Endothelial cell of umbilical vein (primary cell): ENCODE measurements around the gene MAX. TPM values are rescaled to one million over a fixed set of nuclear protein-coding genes. Genes with fewer than 3 reads are reported as not detected.

ENCODE experiments used
- BruUV-seq: library from RNA; stranded (reverse); fragments of 400-500 nt; replicated peaks from 2 replicates; lab custom pipeline; 2021; lab: Mats Ljungman, UMichigan
- CTCF ChIA-PET: fragments of 300-600, 350-600 bp; sonication (Branson Sonifier 250); formaldehyde crosslinking; loops from one replicate; lab custom pipeline; 2021; ENCODE audit warnings: antibody characterized with exemption, inconsistent platforms; lab: Charles Lee
- POLR2A ChIA-PET: fragments of 300-600, 350-600 bp; sonication (Branson Sonifier 250); formaldehyde crosslinking; loops from one replicate; lab custom pipeline; 2021; ENCODE audit warnings: antibody characterized with exemption, inconsistent platforms; lab: Charles Lee
- DNase-seq: peaks from one replicate; pipeline ENCODE4 v3.0.0-alpha.2; 2011; ENCODE audit warnings: low read depth, low spot score
- FAIRE-seq: peaks from 2 replicates; lab custom pipeline; 2011; peaks lifted over from hg19 to GRCh38; lab: Jason Lieb, UNC
- H2AFZ ChIP-seq: 2 replicates; pipeline ENCODE4 v1.6.0; 2012; ENCODE audit warnings: low read depth, low read length, control low read depth, inconsistent platforms
- H3K27ac ChIP-seq: 2 replicates; pipeline ENCODE4 v1.5.1; 2011; ENCODE audit warnings: low read depth, mild to moderate bottlenecking, control low read depth, low read length, moderate library complexity; ENCODE audit not compliant: insufficient read depth
- H3K27me3 ChIP-seq, 2 experiments: 2 replicates each; pipeline versions ENCODE4 v1.6.0 to v1.6.1; 2011; ENCODE audit warnings: low read length in 2 of 2, mixed read lengths in 1 of 2; ENCODE audit not compliant: control insufficient read depth in 2 of 2, insufficient read depth in 2 of 2
- H3K36me3 ChIP-seq, 2 experiments: 2 replicates in 1 of 2; 3 replicates in 1 of 2; pipeline ENCODE4 v1.5.1; 2011; ENCODE audit warnings: low read length in 2 of 2, mild to moderate bottlenecking in 1 of 2, moderate library complexity in 1 of 2; ENCODE audit not compliant: control insufficient read depth in 2 of 2, insufficient read depth in 2 of 2; ENCODE audit errors: extremely low read depth in 1 of 2
- H3K4me1 ChIP-seq: 3 replicates; pipeline ENCODE4 v1.5.1; 2011; ENCODE audit warnings: mild to moderate bottlenecking, low read length; ENCODE audit not compliant: control insufficient read depth, insufficient read depth; ENCODE audit errors: extremely low read depth
- H3K4me2 ChIP-seq: 2 replicates; pipeline ENCODE4 v1.6.1; 2011; ENCODE audit warnings: low read length, control low read depth, mixed read lengths; ENCODE audit not compliant: insufficient read depth
- H3K4me3 ChIP-seq, 3 experiments: fragments of 200-600 bp in 1 of 3; sonication (generic), shearing (Covaris generic) in 1 of 3; replicated peaks in 1 of 3; 2 replicates each; pipeline ENCODE4 v1.5.1; 2011 to 2016; ENCODE audit warnings: control low read depth in 3 of 3, low read length in 3 of 3, mild to moderate bottlenecking in 2 of 3, inconsistent platforms in 1 of 3, low read depth in 1 of 3, moderate library complexity in 1 of 3; ENCODE audit not compliant: insufficient read depth in 1 of 3
- H3K79me2 ChIP-seq: 2 replicates; pipeline ENCODE4 v1.6.0; 2012; ENCODE audit warnings: low read length, inconsistent platforms; ENCODE audit not compliant: control insufficient read depth, insufficient read depth
- H3K9ac ChIP-seq: replicated peaks from 2 replicates; pipeline ENCODE3; 2011; ENCODE audit warnings: low read length, control low read depth; ENCODE audit not compliant: insufficient read depth; ENCODE audit errors: extremely low read depth
- H3K9me1 ChIP-seq: replicated peaks from 3 replicates; pipeline ENCODE4 v1.6.0; 2011; ENCODE audit warnings: mild to moderate bottlenecking, low read length; ENCODE audit not compliant: control insufficient read depth, insufficient read depth; ENCODE audit errors: extremely low read depth
- H3K9me3 ChIP-seq: replicated peaks from 2 replicates; pipeline ENCODE4 v1.5.1; 2012; ENCODE audit warnings: low read length, inconsistent platforms; ENCODE audit not compliant: control insufficient read depth, insufficient read depth
- H4K20me1 ChIP-seq: replicated peaks from 2 replicates; pipeline ENCODE3; 2011; ENCODE audit warnings: mild to moderate bottlenecking, low read length; ENCODE audit not compliant: control insufficient read depth, insufficient read depth; ENCODE audit errors: extremely low read depth
- GATA2 ChIP-seq: IDR thresholded peaks from 2 replicates; pipeline ENCODE4 v1.7.0; 2011; ENCODE audit warnings: low read depth, mild to moderate bottlenecking, moderate library complexity, mixed read lengths, low read length; ENCODE audit not compliant: insufficient read length, insufficient read depth
- MYC ChIP-seq: IDR thresholded peaks from one replicate; pipeline ENCODE4 v1.6.1; 2011; ENCODE audit warnings: mild to moderate bottlenecking, low read depth, low read length
- POLR2A ChIP-seq: IDR thresholded peaks from 2 replicates; pipeline ENCODE4 v1.6.1; 2012; ENCODE audit warnings: low read depth, mild to moderate bottlenecking, control low read depth, low read length
- POLR2AphosphoS5 ChIP-seq: IDR thresholded peaks from 2 replicates; pipeline ENCODE4 v1.6.1; 2012; ENCODE audit warnings: low read depth, mild to moderate bottlenecking, control low read depth, low read length, moderate library complexity; ENCODE audit not compliant: insufficient read depth
- dilution Hi-C: fragments of 300-500 bp; cut with MboI; formaldehyde crosslinking; loops from one replicate; pipeline ENCODE4 v1.15.0; 2019; ENCODE audit warnings: low sequenced_read_pairs; ENCODE audit not compliant: extremely low pct_ligation_motif_present
- intact Hi-C: fragments of 100-400 bp; cut with micrococcal nuclease; formaldehyde crosslinking; loops from one replicate; pipeline ENCODE4 v1.10.0; 2022
- polyA plus RNA-seq, 4 experiments: library from polyadenylated mRNA; depleted of rRNA in 3 of 4; stranded (reverse) in 3 of 4; unstranded in 1 of 4; fragments of >200 nt; gene quantifications; 2 replicates each; pipeline versions ENCODE4 v1.2.1 to v1.2.3, GENCODE V29; 2011 to 2012; ENCODE audit warnings: missing spikeins in 1 of 4
- total RNA-seq: library from RNA; stranded (reverse); gene quantifications from 2 replicates; pipeline ENCODE4 v1.2.3, GENCODE V29; 2021
- TF ChIP-seq, protein P1 (sequence below): IDR thresholded peaks from 2 replicates; pipeline ENCODE4 v1.6.1; 2011; ENCODE audit not compliant: insufficient read depth, insufficient read length
- TF ChIP-seq, protein P2 (sequence below), 2 donors: IDR thresholded peaks; 1 replicate in 1 of 2; 2 replicates in 1 of 2; pipeline ENCODE4 v1.5.1; 2011; ENCODE audit warnings: low read length in 2 of 2, mild to moderate bottlenecking in 2 of 2, moderate library complexity in 2 of 2, control low read depth in 1 of 2, inconsistent platforms in 1 of 2, low read depth in 1 of 2; ENCODE audit not compliant: insufficient read depth in 1 of 2; ENCODE audit errors: extremely low read depth in 1 of 2

Gene MAX
- total and polyA plus RNA-seq, 2 donors (not counting 3 experiments of a cell fraction or from before 2014, with no cell fraction given) = 70.1 to 79.5 TPM

- Histone ChIP-seq H3K4me2 (no peak overlapping the region), H3K9ac (no peak overlapping the region), H4K20me1 (no peaks in the 10 kb centered on the region), H3K79me2 (no peaks in the 10 kb centered on the region), H3K9me1 (no peaks in the 10 kb centered on the region), H3K27ac (no peak overlapping the region), H3K4me3 (no peak overlapping the region), H3K36me3 (peaks cover 2 to 8% of the 10 kb centered on the region in 2 experiments), H3K9me3 (no peaks in the 10 kb centered on the region), H2AFZ (no peak overlapping the region), H3K27me3 (no peaks in the 10 kb centered on the region), H3K4me1 (no peaks in the 10 kb centered on the region)
- no peak for FAIRE-seq
- no TSS peak for BruUV-seq
- TF ChIP-seq POLR2AphosphoS5 (no peak), GATA2 (no peak), MYC (no peak), POLR2A (no peak)
- TF ChIP-seq, protein P1, sequence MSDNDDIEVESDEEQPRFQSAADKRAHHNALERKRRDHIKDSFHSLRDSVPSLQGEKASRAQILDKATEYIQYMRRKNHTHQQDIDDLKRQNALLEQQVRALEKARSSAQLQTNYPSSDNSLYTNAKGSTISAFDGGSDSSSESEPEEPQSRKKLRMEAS = no peak
- TF ChIP-seq, protein P2, sequence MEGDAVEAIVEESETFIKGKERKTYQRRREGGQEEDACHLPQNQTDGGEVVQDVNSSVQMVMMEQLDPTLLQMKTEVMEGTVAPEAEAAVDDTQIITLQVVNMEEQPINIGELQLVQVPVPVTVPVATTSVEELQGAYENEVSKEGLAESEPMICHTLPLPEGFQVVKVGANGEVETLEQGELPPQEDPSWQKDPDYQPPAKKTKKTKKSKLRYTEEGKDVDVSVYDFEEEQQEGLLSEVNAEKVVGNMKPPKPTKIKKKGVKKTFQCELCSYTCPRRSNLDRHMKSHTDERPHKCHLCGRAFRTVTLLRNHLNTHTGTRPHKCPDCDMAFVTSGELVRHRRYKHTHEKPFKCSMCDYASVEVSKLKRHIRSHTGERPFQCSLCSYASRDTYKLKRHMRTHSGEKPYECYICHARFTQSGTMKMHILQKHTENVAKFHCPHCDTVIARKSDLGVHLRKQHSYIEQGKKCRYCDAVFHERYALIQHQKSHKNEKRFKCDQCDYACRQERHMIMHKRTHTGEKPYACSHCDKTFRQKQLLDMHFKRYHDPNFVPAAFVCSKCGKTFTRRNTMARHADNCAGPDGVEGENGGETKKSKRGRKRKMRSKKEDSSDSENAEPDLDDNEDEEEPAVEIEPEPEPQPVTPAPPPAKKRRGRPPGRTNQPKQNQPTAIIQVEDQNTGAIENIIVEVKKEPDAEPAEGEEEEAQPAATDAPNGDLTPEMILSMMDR (IDR thresholded peaks at IDR 0.05; ENCODE audit: extremely low read depth in 1 of 2, insufficient read depth in 1 of 2, low read depth in 1 of 2, low read length in 2 of 2) = no peak
- POLR2A ChIA-PET = no interaction called here
- dilution Hi-C loops (no loop called here), intact Hi-C loops (no loop called here)
- CTCF ChIA-PET = no interaction called here
- DNase-seq = no peak
Measured at GRCh38 chr14:65054471-65055085, 47.7 kb downstream of the MAX start.
